Loucy (cell line): Measurements from ENCODE around the gene TDRD7.

Experiments used
- H2AFZ ChIP-seq: fragments of 200-600 bp; sonication (generic); 2 replicates; pipeline ENCODE4 v1.6.0; 2016; ENCODE audit warnings: antibody characterized with exemption, mild to moderate bottlenecking, low read length, moderate library complexity
- H3F3A ChIP-seq: fragments of 200-600 bp; 2 replicates; pipeline ENCODE4 v1.6.0; 2016; ENCODE audit warnings: antibody characterized with exemption, low read depth, mild to moderate bottlenecking
- H3K27me3 ChIP-seq: fragments of 200-600 bp; sonication (generic); 2 replicates; pipeline ENCODE4 v1.6.1; 2014; ENCODE audit warnings: low read length, mild to moderate bottlenecking; ENCODE audit not compliant: insufficient read depth, poor library complexity, severe bottlenecking
- H3K36me3 ChIP-seq: fragments of 200-600 bp; sonication (generic); 2 replicates; pipeline ENCODE4 v1.6.1; 2016; ENCODE audit warnings: low read length; ENCODE audit not compliant: insufficient read depth
- H3K4me1 ChIP-seq: fragments of 200-600 bp; sonication (generic); 2 replicates; pipeline ENCODE4 v1.5.1; 2014; ENCODE audit warnings: low read length, mild to moderate bottlenecking; ENCODE audit not compliant: insufficient read depth, poor library complexity, severe bottlenecking
- H3K4me2 ChIP-seq: fragments of 200-600 bp; sonication (generic); 2 replicates; pipeline ENCODE4 v1.6.0; 2014; ENCODE audit warnings: antibody characterized with exemption, low read length, low read depth, mild to moderate bottlenecking; ENCODE audit not compliant: poor library complexity, severe bottlenecking
- H3K4me3 ChIP-seq: fragments of 200-600 bp; sonication (generic); 2 replicates; pipeline ENCODE4 v1.5.1; 2014; ENCODE audit warnings: low read length, mild to moderate bottlenecking, mixed read lengths; ENCODE audit not compliant: poor library complexity, severe bottlenecking
- H3K79me2 ChIP-seq: fragments of 200-600 bp; sonication (generic); 2 replicates; pipeline ENCODE4 v1.6.1; 2014; ENCODE audit warnings: low read length; ENCODE audit not compliant: insufficient read depth
- H3K9ac ChIP-seq: fragments of 200-600 bp; sonication (generic); 2 replicates; pipeline ENCODE4 v1.6.0; 2014; ENCODE audit warnings: mild to moderate bottlenecking, low read depth, low read length, moderate library complexity; ENCODE audit not compliant: poor library complexity, severe bottlenecking
- H3K9me2 ChIP-seq: fragments of 200-600 bp; sonication (generic); replicated peaks from 2 replicates; pipeline ENCODE4 v1.6.1; 2016; ENCODE audit warnings: low read depth, low read length, mixed read lengths
- H3K9me3 ChIP-seq: fragments of 200-600 bp; sonication (generic); 2 replicates; pipeline ENCODE4 v1.6.1; 2014; ENCODE audit warnings: mild to moderate bottlenecking, antibody characterized with exemption, low read length, low read depth; ENCODE audit not compliant: insufficient read depth
- H4K20me1 ChIP-seq: fragments of 200-600 bp; sonication (generic); 2 replicates; pipeline ENCODE4 v1.6.0; 2014; ENCODE audit warnings: antibody characterized with exemption, low read length, mild to moderate bottlenecking; ENCODE audit not compliant: insufficient read depth, poor library complexity, severe bottlenecking
- CTCF ChIP-seq: fragments of 200-600 bp; sonication (generic); conservative IDR thresholded peaks from 2 replicates; pipeline ENCODE4 v1.5.1; 2014; ENCODE audit warnings: mild to moderate bottlenecking, antibody characterized with exemption, low read length
- EZH2phosphoT487 ChIP-seq: fragments of 200-600 bp; IDR thresholded peaks from 2 replicates; pipeline ENCODE4 v1.6.1; 2018; ENCODE audit warnings: antibody characterized with exemption, mild to moderate bottlenecking, moderate library complexity, borderline replicate concordance

Gene TDRD7

GRCh38 chr9:97364769-97365490 lies 47.0 kb upstream of the TDRD7 start:
- no peak overlapping the region for H3K4me2 ChIP-seq
- H2AFZ ChIP-seq, result no peak overlapping the region
- H3K79me2 ChIP-seq, result no peaks in the 10 kb centered on the region
- H3K9ac ChIP-seq, result no peak overlapping the region
- H3K4me1 ChIP-seq, result peaks cover 7% of the 10 kb centered on the region
- H3F3A ChIP-seq, result no peaks in the 10 kb centered on the region
- TF ChIP-seq EZH2phosphoT487 (no peak), CTCF (no peak)
- no peaks in the 10 kb centered on the region for H4K20me1 ChIP-seq
- H3K27me3 ChIP-seq, result no peaks in the 10 kb centered on the region
- H3K9me3 ChIP-seq, result peaks cover 10% of the 10 kb centered on the region; the same call in 1 of the 2 replicates
- H3K4me3 ChIP-seq, result no peak overlapping the region
- H3K9me2 ChIP-seq, result no peaks in the 10 kb centered on the region
- no peaks in the 10 kb centered on the region for H3K36me3 ChIP-seq

GRCh38 chr9:97365634-97366033 lies 46.3 kb upstream of the TDRD7 start:
- no peak overlapping the region for H3K4me2 ChIP-seq
- no peak overlapping the region for H2AFZ ChIP-seq
- TF ChIP-seq EZH2phosphoT487 (no peak), CTCF (no peak)

GRCh38 chr9:97366476-97366875 lies 45.4 kb upstream of the TDRD7 start:
- Histone ChIP-seq H4K20me1 (no peaks in the 10 kb centered on the region), H2AFZ (no peak overlapping the region), H3K9ac (no peak overlapping the region), H3F3A (no peaks in the 10 kb centered on the region), H3K79me2 (no peaks in the 10 kb centered on the region), H3K4me1 (peaks cover 7% of the 10 kb centered on the region), H3K4me3 (no peak overlapping the region), H3K27me3 (no peaks in the 10 kb centered on the region), H3K9me3 (peaks cover 10% of the 10 kb centered on the region; the same call in 1 of the 2 replicates), H3K9me2 (no peaks in the 10 kb centered on the region), H3K36me3 (no peaks in the 10 kb centered on the region), H3K4me2 (no peak overlapping the region)
- TF ChIP-seq CTCF, result no peak
- no peak for TF ChIP-seq EZH2phosphoT487

More at GRCh38 chr9:97365634-97366033, 46.3 kb upstream of the TDRD7 start:
- Histone ChIP-seq H4K20me1 (no peaks in the 10 kb centered on the region), H3K9me3 (peaks cover 10% of the 10 kb centered on the region; the same call in 1 of the 2 replicates), H3K36me3 (no peaks in the 10 kb centered on the region), H3K27me3 (no peaks in the 10 kb centered on the region), H3K4me1 (peaks cover 7% of the 10 kb centered on the region), H3F3A (no peaks in the 10 kb centered on the region), H3K9me2 (no peaks in the 10 kb centered on the region), H3K79me2 (no peaks in the 10 kb centered on the region), H3K9ac (no peak overlapping the region), H3K4me3 (no peak overlapping the region)
